T-helper 1 cell treated with Interleukin-12 subunit alpha and Interleukin-12 subunit beta and Interleukin-4 antibody, amounts not matched to agents 30 μg/mL and 1 μg/mL, for 36 hours (primary cell): ENCODE measurements around the gene PRRT2.
"Not testable (repeated sequence)": the region's sequence is repeated elsewhere in the genome, so short reads cannot be mapped to it uniquely, and the experiment has no call there.

ENCODE experiments used
- H3K27ac Mint-ChIP-seq: one replicate; pipeline ENCODE4 v1.8.0; 2021; ENCODE audit warnings: mild to moderate bottlenecking, mixed read lengths
- H3K27me3 Mint-ChIP-seq: one replicate; pipeline ENCODE4 v1.8.0; 2021; ENCODE audit warnings: low read depth, mixed read lengths
- H3K36me3 Mint-ChIP-seq: one replicate; pipeline ENCODE4 v1.8.0; 2021; ENCODE audit warnings: low read depth, mixed read lengths
- H3K4me1 Mint-ChIP-seq: one replicate; pipeline ENCODE4 v1.8.0; 2021; ENCODE audit warnings: low read depth, mixed read lengths
- H3K4me3 Mint-ChIP-seq: one replicate; pipeline ENCODE4 v1.8.0; 2021; ENCODE audit warnings: mild to moderate bottlenecking, moderate library complexity, mixed read lengths
- H3K9me3 Mint-ChIP-seq: one replicate; pipeline ENCODE4 v1.8.0; 2021; ENCODE audit warnings: mixed read lengths

PRRT2 gene

DNA sequence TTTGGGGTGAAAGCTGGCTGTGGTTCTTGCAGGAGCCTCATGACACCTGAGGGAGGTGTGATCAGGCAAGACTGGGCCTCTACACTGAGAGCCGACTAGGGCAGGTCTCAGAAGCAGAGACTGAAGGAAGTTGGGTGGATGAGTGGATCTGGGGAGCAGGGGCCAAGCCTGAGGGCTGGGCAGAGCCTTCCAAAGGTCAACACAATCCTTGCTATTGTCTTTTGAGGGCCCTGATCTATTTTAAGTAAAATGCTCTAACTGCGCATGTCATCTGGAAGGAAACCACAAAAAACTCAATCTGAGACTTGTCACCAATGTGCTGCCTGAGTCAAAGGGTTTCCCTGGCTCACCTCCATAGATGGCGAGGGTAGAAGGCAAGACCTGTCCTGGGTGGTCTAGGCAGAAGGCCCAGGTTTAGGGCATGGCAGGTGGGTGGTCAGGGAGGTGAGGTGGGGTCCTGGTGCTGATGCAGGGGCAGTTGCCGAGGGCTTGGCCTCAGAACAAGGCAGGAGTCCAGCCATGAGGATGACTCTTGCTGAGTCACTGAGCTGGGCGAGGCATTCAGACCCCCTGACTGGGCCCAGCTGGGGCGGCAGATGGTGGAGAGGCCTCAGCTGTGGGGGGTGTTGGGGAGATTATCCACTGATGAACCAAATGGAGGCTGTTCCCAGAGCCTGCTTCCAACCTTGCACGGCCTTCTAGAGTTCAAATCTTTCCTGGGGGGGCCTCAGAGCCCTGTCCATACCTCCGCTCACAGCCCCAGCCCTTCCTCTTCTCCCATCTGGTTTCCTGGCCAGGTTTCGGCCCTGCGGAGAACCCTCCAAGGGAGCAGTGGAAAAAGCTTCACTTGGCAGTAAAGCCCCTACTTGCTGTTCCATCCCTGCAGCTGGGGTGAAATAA is 13.4 kb downstream of the PRRT2 start:
- H3K27me3 Mint-ChIP-seq = no peaks in the 10 kb centered on the region
- H3K9me3 Mint-ChIP-seq = no peaks in the 10 kb centered on the region
- peaks cover 22% of the 10 kb centered on the region for H3K36me3 Mint-ChIP-seq
- peak overlapping the region; percentile 80 for H3K27ac Mint-ChIP-seq
- peak overlapping the region; percentile 70 for H3K4me3 Mint-ChIP-seq
- H3K4me1 Mint-ChIP-seq = peaks cover 44% of the 10 kb centered on the region

DNA sequence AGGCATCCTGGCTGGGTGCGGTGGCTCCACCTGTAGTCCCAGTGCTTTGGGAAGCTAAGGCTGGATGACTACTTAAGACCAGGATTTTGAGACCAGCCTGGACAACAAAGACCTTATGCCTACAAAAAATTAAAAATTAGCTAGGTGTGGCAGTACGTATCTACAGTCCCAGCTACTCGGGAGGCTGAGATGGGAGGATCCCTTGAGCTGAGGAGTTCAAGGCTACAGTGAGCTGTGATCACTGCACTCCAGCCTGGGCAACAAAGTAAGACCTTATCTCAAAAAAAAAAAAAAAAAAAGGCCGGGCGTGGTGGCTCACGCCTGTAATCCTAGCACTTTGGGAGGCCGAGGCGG is 14.3 kb downstream of the PRRT2 start:
- H3K36me3 Mint-ChIP-seq = peaks cover 20% of the 10 kb centered on the region
- H3K9me3 Mint-ChIP-seq = no peaks in the 10 kb centered on the region
- peak overlapping the region; percentile 74 for H3K4me3 Mint-ChIP-seq
- peaks cover 44% of the 10 kb centered on the region for H3K4me1 Mint-ChIP-seq
- peak overlapping the region; percentile 83 for H3K27ac Mint-ChIP-seq
- H3K27me3 Mint-ChIP-seq = no peaks in the 10 kb centered on the region

- Mint-ChIP-seq H3K27ac (peak overlapping the region; percentile 36), H3K4me3 (no peak overlapping the region), H3K4me1 (peaks cover 19% of the 10 kb centered on the region)
These were observed 18.8 kb downstream of the PRRT2 start for GRCh38 chr16:29830774-29831173.

DNA sequence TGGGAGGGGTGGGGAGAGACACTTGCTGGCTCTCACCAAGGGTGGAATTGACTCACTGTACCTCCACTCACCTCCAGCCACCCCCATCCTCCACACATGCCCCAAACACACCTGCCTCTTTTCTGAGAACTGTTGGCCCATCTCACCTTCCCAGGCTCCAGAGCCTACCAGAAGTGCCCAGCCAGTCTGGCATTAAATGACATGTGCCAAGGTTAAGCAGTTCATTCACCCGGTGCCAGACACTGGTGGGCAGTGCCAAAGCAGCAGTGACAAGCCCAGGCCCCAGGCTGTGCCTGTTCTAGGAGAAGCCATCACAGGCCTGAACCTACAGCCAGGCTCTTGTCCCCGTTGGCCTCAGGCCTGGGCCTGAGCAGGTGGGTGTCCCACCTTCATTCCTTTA is 19.5 kb downstream of the PRRT2 start:
- no peaks in the 10 kb centered on the region for H3K9me3 Mint-ChIP-seq
- no peaks in the 10 kb centered on the region for H3K27me3 Mint-ChIP-seq
- no peak overlapping the region for H3K4me3 Mint-ChIP-seq
- H3K36me3 Mint-ChIP-seq = peaks cover 35% of the 10 kb centered on the region
- H3K4me1 Mint-ChIP-seq = peaks cover 14% of the 10 kb centered on the region
- no peak overlapping the region for H3K27ac Mint-ChIP-seq

More at GRCh38 chr16:29830774-29831173, 18.8 kb downstream of the PRRT2 start:
- Mint-ChIP-seq H3K9me3 (no peaks in the 10 kb centered on the region), H3K27me3 (no peaks in the 10 kb centered on the region), H3K36me3 (peaks cover 32% of the 10 kb centered on the region)

- not testable (repeated sequence) for H3K27ac Mint-ChIP-seq, H3K27me3 Mint-ChIP-seq, H3K4me1 Mint-ChIP-seq, H3K9me3 Mint-ChIP-seq, H3K4me3 Mint-ChIP-seq
- peaks cover 37% of the 10 kb centered on the region for H3K36me3 Mint-ChIP-seq
These were observed 21.2 kb downstream of the PRRT2 start for GRCh38 chr16:29833219-29833618.

DNA sequence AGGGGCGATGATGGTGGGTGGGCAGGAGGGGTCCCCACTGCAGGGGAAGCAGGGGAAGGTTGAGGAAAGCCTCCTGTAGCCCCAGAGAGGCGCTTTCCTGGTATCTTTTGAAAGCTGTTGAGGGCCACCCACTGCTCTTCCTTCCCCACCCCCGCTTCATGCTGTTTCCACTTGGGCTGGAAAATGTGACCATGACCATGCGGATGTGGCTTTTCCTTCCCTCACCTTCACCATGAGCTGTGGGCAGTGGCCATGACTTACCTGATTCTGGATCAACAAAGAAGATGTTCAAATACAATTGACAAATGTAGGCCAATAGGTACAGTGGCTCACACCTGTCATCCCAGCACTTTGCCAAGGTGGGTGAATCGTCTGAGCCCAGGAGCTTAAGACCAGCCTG is 22.1 kb downstream of the PRRT2 start:
- Mint-ChIP-seq H3K4me1 (peaks cover 3% of the 10 kb centered on the region), H3K9me3 (no peaks in the 10 kb centered on the region), H3K27ac (no peak overlapping the region), H3K27me3 (no peaks in the 10 kb centered on the region), H3K4me3 (no peak overlapping the region), H3K36me3 (peaks cover 39% of the 10 kb centered on the region)

- Mint-ChIP-seq H3K36me3 (peaks cover 47% of the 10 kb centered on the region), H3K4me1 (peaks cover 2% of the 10 kb centered on the region), H3K27ac (no peak overlapping the region)
These were observed 23.9 kb downstream of the PRRT2 start for GRCh38 chr16:29835926-29836325.

GRCh38 chr16:29836623-29837022 is 24.6 kb downstream of the PRRT2 start:
- no peak overlapping the region for H3K27ac Mint-ChIP-seq
- no peaks in the 10 kb centered on the region for H3K27me3 Mint-ChIP-seq
- H3K4me3 Mint-ChIP-seq = no peak overlapping the region
- peaks cover 2% of the 10 kb centered on the region for H3K4me1 Mint-ChIP-seq
- no peaks in the 10 kb centered on the region for H3K9me3 Mint-ChIP-seq
- peaks cover 46% of the 10 kb centered on the region for H3K36me3 Mint-ChIP-seq

More at GRCh38 chr16:29835926-29836325, 23.9 kb downstream of the PRRT2 start:
- H3K4me3 Mint-ChIP-seq = no peak overlapping the region
- no peaks in the 10 kb centered on the region for H3K27me3 Mint-ChIP-seq
- no peaks in the 10 kb centered on the region for H3K9me3 Mint-ChIP-seq

- peaks cover 40% of the 10 kb centered on the region for H3K36me3 Mint-ChIP-seq
- no peak overlapping the region for H3K4me3 Mint-ChIP-seq
- H3K27me3 Mint-ChIP-seq = no peaks in the 10 kb centered on the region
- no peak overlapping the region for H3K27ac Mint-ChIP-seq
- H3K4me1 Mint-ChIP-seq = no peaks in the 10 kb centered on the region
- no peaks in the 10 kb centered on the region for H3K9me3 Mint-ChIP-seq
These were observed 25.8 kb downstream of the PRRT2 start for GRCh38 chr16:29837841-29838240.

- H3K9me3 Mint-ChIP-seq = no peaks in the 10 kb centered on the region
- no peaks in the 10 kb centered on the region for H3K27me3 Mint-ChIP-seq
- no peak overlapping the region for H3K27ac Mint-ChIP-seq
- no peak overlapping the region for H3K4me3 Mint-ChIP-seq
- H3K36me3 Mint-ChIP-seq = peaks cover 34% of the 10 kb centered on the region
- no peaks in the 10 kb centered on the region for H3K4me1 Mint-ChIP-seq
These were observed 27.8 kb downstream of the PRRT2 start for GRCh38 chr16:29839822-29840221.

DNA sequence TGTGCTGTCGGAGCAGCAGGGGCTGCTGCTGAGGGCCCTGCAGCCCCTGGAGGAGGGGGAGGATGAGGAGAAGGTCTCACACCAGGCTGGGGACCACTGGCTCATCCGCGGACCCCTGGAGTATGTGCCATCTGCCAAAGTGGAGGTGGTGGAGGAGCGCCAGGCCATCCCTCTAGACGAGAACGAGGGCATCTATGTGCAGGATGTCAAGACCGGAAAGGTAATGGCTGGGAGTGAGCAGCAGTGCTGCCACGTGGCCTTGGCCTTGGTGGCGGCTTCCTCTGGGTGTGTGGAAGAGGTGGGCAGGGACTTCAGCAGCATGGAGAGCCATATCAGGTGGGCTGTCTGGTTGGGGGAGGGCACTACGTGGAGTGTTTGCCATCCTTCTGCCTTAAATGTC is 28.2 kb downstream of the PRRT2 start:
- Mint-ChIP-seq H3K4me3 (no peak overlapping the region), H3K36me3 (peaks cover 36% of the 10 kb centered on the region), H3K27me3 (no peaks in the 10 kb centered on the region), H3K4me1 (no peaks in the 10 kb centered on the region), H3K9me3 (no peaks in the 10 kb centered on the region), H3K27ac (no peak overlapping the region)

DNA sequence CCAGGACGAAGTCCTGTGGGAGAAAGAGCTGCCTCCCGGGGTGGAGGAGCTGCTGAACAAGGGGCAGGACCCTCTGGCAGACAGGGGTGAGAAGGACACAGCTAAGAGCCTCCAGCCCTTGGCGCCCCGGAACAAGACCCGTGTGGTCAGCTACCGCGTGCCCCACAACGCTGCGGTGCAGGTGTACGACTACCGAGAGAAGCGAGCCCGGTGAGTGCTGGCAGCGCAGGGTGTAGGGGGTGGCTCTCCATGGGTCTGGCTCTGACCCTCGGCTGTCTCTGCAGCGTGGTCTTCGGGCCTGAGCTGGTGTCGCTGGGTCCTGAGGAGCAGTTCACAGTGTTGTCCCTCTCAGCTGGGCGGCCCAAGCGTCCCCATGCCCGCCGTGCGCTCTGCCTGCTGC is 29.6 kb downstream of the PRRT2 start:
- no peaks in the 10 kb centered on the region for H3K27me3 Mint-ChIP-seq
- no peaks in the 10 kb centered on the region for H3K4me1 Mint-ChIP-seq
- no peaks in the 10 kb centered on the region for H3K9me3 Mint-ChIP-seq
- no peak overlapping the region for H3K27ac Mint-ChIP-seq
- H3K4me3 Mint-ChIP-seq = no peak overlapping the region
- H3K36me3 Mint-ChIP-seq = peaks cover 35% of the 10 kb centered on the region

- no peaks in the 10 kb centered on the region for H3K4me1 Mint-ChIP-seq
- no peaks in the 10 kb centered on the region for H3K9me3 Mint-ChIP-seq
- H3K27ac Mint-ChIP-seq = no peak overlapping the region
- no peaks in the 10 kb centered on the region for H3K27me3 Mint-ChIP-seq
- peaks cover 30% of the 10 kb centered on the region for H3K36me3 Mint-ChIP-seq
- H3K4me3 Mint-ChIP-seq = no peak overlapping the region
These were observed 30.8 kb downstream of the PRRT2 start for GRCh38 chr16:29842732-29843346.

DNA sequence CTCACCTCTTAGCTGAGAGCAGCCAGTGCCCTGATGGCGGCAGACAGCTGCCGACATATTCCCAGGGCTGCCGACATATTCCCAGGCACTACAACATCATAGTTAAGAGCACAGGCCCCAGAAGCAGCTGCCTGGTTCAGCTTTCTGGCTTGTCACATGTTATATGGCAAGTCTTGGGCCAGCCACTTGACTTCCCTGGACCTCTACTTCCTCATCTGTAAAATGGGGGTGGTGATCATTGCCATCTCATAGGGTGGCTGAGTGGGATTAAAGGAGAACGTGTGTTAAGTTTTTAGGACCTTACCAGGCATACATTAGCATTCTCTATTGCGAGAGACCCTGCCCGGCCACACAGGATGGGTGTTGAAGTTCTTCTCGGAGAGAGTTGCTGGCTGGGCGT is 31.9 kb downstream of the PRRT2 start:
- Mint-ChIP-seq H3K27ac (no peak overlapping the region), H3K27me3 (no peaks in the 10 kb centered on the region), H3K9me3 (no peaks in the 10 kb centered on the region), H3K4me3 (no peak overlapping the region), H3K4me1 (peaks cover 2% of the 10 kb centered on the region), H3K36me3 (peaks cover 36% of the 10 kb centered on the region)
